Fibroblast of lung (primary cell): ENCODE measurements around the gene FAM181A.

Experiments
- CTCF ChIP-seq, 2 donors: IDR thresholded peaks in 1 of 2; conservative IDR thresholded peaks in 1 of 2; 1 replicate in 1 of 2; 2 replicates in 1 of 2; pipeline ENCODE4 v1.5.1; 2011 to 2012; ENCODE audit warnings: low read length in 2 of 2, control low read depth in 1 of 2, inconsistent platforms in 1 of 2, low read depth in 1 of 2, mild to moderate bottlenecking in 1 of 2
- EZH2 ChIP-seq: IDR thresholded peaks from 2 replicates; pipeline ENCODE4 v1.5.1; 2012; ENCODE audit warnings: low read length, control low read depth, mild to moderate bottlenecking; ENCODE audit errors: missing control alignments

- TF ChIP-seq CTCF (conservative IDR thresholded peaks at IDR 0.05 in 1 of 2, IDR thresholded peaks at IDR 0.05 in 1 of 2; ENCODE audit: low read depth in 1 of 2, low read length in 2 of 2) (no peak), EZH2 (no peak)
Observed at GRCh38 chr14:93945070-93945399, 17.9 kb downstream of the FAM181A start.
